ENCODE measurements around the gene SCNN1A. TPM values are rescaled to one million over a fixed set of nuclear protein-coding genes. Genes with fewer than 3 reads are reported as not detected.
A peak's percentile ranks its signal among the peaks of the same experiment; 100 is the strongest.

The SCNN1A gene
- total RNA-seq, 1 experiment from 2014 or later: 549 TPM

GRCh38 chr12:6368906-6369525, 6.3 kb downstream of the SCNN1A start:
- H3K4me2 ChIP-seq: peak overlapping the region; percentile 80
- POLR2A ChIA-PET (ENCODE audit: unreplicated experiment): interaction anchor here (0.5 to 0.6 kb wide), 3 partner anchors 58 to 280 kb away, joined by 3 to 15 read pairs (median 6); partner anchors contain the start of gene PLEKHG6
- no peak overlapping the region for H3K4me3 ChIP-seq

GRCh38 chr12:6367969-6368892, 7.1 kb downstream of the SCNN1A start:
- Histone ChIP-seq H3K27ac (peak overlapping the region; percentile 21; the same call in 1 of the 2 replicates), H3K4me1 (replicated peaks; ENCODE audit: insufficient read depth) (peaks cover 79% of the 10 kb centered on the region), H3K4me2 (peak overlapping the region; percentile 80), H3K9me3 (ENCODE audit: insufficient read depth, low read depth) (no peaks in the 10 kb centered on the region), H3K36me3 (ENCODE audit: low read depth) (peaks cover 18% of the 10 kb centered on the region; the same call in 1 of the 2 replicates), H3K4me3 (no peak overlapping the region), H3K9me2 (ENCODE audit: insufficient read depth) (no peaks in the 10 kb centered on the region), H4K20me1 (ENCODE audit: insufficient read depth) (no peaks in the 10 kb centered on the region), H3F3A (ENCODE audit: insufficient read depth, low read depth) (peaks cover 74% of the 10 kb centered on the region), H2AFZ (no peak overlapping the region), H3K79me2 (ENCODE audit: low read depth) (peaks cover 90% of the 10 kb centered on the region), H3K27me3 (ENCODE audit: insufficient read depth, low read depth) (no peaks in the 10 kb centered on the region)
- intact Hi-C loops (cut with micrococcal nuclease; ENCODE audit: unreplicated experiment): no loop called here
- BruUV-seq (replicated peaks): no TSS peak
- no peak for TF ChIP-seq EZH2 (IDR thresholded peaks at IDR 0.05; ENCODE audit: low read depth)
- TF ChIP-seq, protein P1, sequence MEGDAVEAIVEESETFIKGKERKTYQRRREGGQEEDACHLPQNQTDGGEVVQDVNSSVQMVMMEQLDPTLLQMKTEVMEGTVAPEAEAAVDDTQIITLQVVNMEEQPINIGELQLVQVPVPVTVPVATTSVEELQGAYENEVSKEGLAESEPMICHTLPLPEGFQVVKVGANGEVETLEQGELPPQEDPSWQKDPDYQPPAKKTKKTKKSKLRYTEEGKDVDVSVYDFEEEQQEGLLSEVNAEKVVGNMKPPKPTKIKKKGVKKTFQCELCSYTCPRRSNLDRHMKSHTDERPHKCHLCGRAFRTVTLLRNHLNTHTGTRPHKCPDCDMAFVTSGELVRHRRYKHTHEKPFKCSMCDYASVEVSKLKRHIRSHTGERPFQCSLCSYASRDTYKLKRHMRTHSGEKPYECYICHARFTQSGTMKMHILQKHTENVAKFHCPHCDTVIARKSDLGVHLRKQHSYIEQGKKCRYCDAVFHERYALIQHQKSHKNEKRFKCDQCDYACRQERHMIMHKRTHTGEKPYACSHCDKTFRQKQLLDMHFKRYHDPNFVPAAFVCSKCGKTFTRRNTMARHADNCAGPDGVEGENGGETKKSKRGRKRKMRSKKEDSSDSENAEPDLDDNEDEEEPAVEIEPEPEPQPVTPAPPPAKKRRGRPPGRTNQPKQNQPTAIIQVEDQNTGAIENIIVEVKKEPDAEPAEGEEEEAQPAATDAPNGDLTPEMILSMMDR (conservative IDR thresholded peaks at IDR 0.05): no peak
- POLR2A ChIA-PET (ENCODE audit: unreplicated experiment): interaction anchor here (0.5 to 0.7 kb wide), 4 partner anchors 43 to 468 kb away, joined by 3 to 8 read pairs (median 5); partner anchors contain the start of gene PLEKHG6
- CTCF ChIA-PET: no interaction called here
- no peak for DNase-seq

More at GRCh38 chr12:6368906-6369525, 6.3 kb downstream of the SCNN1A start:
- Histone ChIP-seq H3K27ac (peak overlapping the region; percentile 21; the same call in 1 of the 2 replicates), H3K9me2 (ENCODE audit: insufficient read depth) (no peaks in the 10 kb centered on the region), H3F3A (ENCODE audit: insufficient read depth, low read depth) (peaks cover 74% of the 10 kb centered on the region), H3K27me3 (ENCODE audit: insufficient read depth, low read depth) (no peaks in the 10 kb centered on the region), H4K20me1 (ENCODE audit: insufficient read depth) (no peaks in the 10 kb centered on the region), H3K36me3 (ENCODE audit: low read depth) (peaks cover 18% of the 10 kb centered on the region; the same call in 1 of the 2 replicates), H2AFZ (no peak overlapping the region), H3K79me2 (ENCODE audit: low read depth) (peaks cover 91% of the 10 kb centered on the region), H3K9me3 (ENCODE audit: insufficient read depth, low read depth) (no peaks in the 10 kb centered on the region), H3K4me1 (replicated peaks; ENCODE audit: insufficient read depth) (peaks cover 72% of the 10 kb centered on the region)
- BruUV-seq (replicated peaks): no TSS peak
- intact Hi-C loops (cut with micrococcal nuclease; ENCODE audit: unreplicated experiment): no loop called here
- TF ChIP-seq, protein P1 (conservative IDR thresholded peaks at IDR 0.05): no peak
- TF ChIP-seq EZH2 (IDR thresholded peaks at IDR 0.05; ENCODE audit: low read depth): no peak
- no peak for DNase-seq
- CTCF ChIA-PET: interaction anchor here (0.6 kb wide), 1 partner anchor 22 kb away, joined by 5 read pairs; no protein-coding TSS in a partner anchor

Measured in PC-9 (cell line).